HG02973 (cell line): ENCODE results near the gene ZMIZ1.

Experiments used
- ATAC-seq: cut with Tn5 transposase; IDR thresholded peaks from one replicate; pipeline ENCODE4 v1.9.1; 2021; ENCODE audit warnings: moderate library complexity; ENCODE audit not compliant: unreplicated experiment

ZMIZ1 gene

DNA sequence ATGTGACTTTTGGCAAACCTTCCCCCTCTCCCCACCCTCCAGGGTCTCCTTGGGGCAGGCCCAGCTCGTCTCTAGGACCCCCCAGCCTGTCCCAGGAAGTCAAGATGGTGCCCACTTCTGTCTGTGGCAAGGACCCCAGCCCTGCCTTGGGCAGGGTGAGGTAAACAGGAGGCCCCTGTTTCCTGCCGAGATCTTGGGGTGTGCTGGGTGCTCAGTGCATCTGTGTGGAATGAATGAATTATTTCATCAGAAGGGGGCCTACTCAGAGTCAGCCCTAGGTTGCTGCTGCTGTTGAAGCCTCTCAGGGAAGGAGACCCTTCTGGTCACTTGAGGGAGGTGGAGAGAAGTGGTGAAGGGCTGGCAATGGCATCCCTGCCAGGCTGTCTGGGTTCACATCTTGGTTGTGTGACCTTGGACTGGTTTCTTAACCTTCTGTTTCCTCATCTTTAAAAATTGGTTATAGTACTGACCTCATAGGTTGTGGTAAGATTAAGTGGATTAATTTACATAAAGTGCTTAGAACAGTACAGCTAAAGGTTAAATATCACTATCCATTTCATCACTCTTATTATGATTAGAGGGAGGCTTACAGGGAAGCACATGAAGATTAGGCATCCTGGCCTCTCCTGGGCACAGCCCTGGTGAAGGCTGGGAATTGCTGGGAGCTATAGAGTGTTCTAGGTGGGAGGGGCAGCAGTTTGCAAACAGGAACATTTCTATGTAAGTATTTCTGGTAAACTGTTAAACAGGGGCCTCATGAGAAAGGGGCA, 67.7 kb downstream of the ZMIZ1 start:
- ATAC-seq: no peak

GRCh38 chr10:79137300-79137756, 68.6 kb downstream of the ZMIZ1 start:
- peak; percentile 8 for ATAC-seq

- peak; percentile 60 for ATAC-seq
Observed at GRCh38 chr10:79137826-79138225, 69.1 kb downstream of the ZMIZ1 start.

GRCh38 chr10:79138449-79139123, 69.8 kb downstream of the ZMIZ1 start:
- ATAC-seq: no peak

DNA sequence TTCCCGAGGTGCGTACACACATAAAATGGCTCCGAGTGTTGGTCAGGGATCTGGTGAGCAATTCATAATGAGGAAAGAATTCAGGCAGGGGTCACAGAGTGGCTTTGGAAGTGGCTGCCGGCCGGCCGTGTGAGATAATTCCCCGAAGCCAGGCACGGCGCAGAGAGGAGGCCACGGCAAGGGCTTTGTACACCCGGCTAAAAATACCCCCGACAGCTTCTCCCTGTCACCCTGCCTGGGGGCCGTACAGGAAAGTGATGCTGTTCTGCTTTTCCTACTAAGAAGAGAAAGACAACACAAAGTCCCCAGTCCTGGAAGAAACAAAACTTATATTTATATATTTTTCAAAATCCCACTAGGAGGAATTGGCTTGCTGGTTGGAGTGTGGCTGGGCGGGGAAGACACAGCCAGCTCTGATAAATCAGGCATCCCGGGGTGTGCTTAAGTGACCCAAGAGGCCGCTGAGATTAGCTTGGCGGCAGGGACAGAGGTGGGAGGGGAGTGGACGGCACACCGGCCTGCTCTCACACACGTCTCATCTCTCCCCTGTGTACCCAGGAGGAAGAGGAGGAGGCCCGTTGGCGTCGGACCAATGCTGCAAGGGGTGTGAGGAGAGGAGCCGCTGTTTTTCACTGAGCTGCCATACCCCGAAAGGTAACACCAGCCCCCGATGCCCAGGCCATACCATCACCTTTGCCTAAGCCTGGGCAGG, 70.5 kb downstream of the ZMIZ1 start:
- no peak for ATAC-seq

DNA sequence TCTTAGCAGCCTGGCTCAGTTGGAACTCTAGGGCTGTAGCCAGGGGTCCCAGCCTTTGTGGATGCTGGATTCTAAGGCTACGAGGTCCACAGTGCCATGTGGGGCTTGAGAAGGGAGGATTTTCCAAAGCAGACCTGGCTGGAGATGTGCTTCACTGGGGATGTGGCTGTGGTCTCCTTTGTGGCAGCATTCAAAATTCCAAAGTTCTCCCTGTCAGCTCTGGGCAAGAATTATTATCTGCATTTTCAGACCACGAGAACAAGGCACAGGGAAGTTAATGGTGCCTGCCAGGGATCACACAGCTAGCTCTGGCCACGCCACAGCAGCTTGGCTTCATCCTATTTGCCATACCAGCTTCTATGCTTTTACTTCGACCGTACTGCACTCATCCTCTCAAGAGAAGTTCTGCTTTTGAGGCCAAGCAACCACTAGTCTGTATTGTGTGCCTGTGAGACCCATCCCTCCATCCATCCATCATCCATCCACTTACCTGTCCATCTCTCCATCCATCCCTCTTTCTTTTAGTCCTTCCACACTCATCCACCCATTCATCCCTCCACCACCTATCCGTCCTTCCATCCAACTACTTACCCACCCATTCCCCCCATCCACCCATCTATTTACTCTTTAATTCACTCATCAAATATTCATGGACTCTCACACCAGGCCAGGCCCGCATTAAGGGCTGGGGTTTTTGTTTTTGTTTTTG, 71.5 kb downstream of the ZMIZ1 start:
- no peak for ATAC-seq

DNA sequence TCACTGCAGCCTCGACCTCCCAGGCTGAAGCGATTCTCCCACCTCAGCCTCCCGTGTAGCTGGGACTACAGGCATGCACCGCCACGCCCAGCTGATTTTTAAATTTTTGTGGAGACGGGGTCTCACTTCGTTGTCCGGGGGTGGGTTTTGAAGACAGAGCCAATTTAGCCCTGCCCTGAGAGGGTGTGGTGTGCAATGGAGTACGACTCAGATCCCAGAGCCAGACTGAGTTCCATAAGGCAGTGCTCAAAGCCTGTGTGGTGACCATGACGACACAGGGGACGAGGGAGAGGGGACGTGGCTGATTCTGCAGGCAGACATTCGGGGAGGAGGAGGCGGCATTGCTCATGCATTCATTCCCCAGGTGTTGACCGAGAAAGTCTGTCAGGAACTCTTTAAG, 72.1 kb downstream of the ZMIZ1 start:
- no peak for ATAC-seq

DNA sequence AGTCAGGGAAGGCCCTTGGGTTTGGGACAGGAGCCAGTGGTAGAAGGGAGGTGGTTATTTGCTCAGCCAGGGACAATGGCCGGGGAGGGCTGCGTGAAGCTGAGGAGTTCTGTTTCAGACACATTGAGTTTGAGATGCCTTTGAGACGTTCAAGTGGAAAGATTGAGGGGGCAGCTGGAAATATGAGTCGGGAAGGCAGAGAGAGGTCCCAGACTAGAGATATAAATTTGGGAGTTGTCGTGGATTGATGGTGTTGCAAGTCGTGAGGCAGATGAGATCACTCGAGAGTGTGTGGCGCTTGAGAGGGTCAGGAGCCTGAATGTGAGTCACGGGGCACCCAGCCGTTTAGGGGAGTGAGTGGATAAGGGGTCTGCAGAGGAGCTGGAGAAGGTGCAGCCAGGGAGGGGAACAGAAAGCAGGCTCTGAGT, 73.3 kb downstream of the ZMIZ1 start:
- ATAC-seq: no peak

DNA sequence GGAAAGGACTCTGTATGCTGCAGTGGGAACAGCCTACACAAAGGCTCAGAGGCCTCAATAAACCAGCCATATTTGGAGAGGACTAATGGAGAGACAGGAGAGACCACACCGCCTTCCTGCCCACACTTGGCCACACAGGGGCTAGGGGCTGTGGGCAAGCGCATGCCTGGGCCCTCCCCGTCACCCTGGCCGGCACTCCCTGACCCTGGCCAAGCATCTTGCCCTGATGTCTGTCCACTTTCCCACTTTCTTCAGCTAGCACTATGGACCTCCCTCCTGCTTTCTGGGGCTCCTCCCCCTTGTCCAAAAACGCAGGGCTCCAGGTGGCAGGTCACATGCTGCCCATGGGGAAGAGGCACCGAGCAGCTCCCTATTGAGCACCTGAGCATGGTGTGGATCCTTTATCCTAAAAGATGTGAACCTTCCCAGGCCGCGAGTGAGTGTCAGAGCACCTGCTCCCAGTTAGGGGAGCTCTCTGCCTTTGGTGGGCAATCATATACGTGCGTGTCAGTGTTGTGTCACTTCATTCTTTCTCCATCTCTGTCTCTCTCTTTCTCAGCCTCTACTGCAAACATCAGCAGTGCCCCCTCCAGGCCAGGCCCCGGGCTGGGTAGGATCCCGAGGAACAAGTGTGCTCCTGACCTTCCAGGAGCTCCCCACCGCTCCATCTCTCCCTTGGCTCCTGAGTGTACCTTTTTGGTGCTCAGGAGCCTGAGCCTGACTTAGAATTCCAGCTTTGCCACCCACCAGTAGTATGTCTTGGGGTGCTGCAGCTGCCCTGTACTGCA, 74.0 kb downstream of the ZMIZ1 start:
- ATAC-seq: no peak

DNA sequence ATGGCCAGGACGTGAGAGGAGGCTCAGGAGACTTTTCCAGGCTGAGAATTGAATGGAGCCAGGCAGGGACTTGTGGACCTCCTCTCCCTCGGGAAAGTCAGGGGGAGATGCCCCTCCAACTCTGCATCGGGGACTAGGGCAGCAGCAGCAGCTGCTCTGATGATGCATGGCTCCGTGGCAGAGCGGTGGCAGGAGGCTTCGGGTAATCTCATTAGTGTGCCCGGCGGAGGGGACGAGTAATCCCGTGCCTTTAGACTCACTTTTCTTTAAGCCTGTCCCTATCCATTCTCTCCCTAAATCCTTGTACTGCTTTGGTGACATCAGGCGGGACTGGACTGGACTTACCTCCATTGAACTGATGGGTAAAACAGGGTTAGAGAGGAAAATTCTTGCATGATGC, 75.1 kb downstream of the ZMIZ1 start:
- no peak for ATAC-seq

GRCh38 chr10:79144351-79145173, 75.8 kb downstream of the ZMIZ1 start:
- ATAC-seq: no peak

DNA sequence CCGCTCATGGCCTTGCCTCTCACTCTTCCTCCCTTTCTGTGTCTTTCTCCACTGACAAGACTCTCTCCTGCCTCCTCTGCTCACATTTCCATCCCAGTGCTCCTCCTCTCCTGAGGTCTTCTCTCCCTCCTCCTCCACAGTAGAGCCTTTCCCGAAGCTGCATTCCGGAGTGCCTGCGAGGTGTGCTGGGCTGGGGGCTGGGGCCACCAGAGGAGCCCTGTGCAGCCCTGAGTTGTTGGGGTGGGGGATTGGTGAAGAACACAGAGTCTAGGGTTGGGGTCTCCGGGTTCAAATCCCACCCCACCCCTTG, 76.4 kb downstream of the ZMIZ1 start:
- ATAC-seq: no peak

DNA sequence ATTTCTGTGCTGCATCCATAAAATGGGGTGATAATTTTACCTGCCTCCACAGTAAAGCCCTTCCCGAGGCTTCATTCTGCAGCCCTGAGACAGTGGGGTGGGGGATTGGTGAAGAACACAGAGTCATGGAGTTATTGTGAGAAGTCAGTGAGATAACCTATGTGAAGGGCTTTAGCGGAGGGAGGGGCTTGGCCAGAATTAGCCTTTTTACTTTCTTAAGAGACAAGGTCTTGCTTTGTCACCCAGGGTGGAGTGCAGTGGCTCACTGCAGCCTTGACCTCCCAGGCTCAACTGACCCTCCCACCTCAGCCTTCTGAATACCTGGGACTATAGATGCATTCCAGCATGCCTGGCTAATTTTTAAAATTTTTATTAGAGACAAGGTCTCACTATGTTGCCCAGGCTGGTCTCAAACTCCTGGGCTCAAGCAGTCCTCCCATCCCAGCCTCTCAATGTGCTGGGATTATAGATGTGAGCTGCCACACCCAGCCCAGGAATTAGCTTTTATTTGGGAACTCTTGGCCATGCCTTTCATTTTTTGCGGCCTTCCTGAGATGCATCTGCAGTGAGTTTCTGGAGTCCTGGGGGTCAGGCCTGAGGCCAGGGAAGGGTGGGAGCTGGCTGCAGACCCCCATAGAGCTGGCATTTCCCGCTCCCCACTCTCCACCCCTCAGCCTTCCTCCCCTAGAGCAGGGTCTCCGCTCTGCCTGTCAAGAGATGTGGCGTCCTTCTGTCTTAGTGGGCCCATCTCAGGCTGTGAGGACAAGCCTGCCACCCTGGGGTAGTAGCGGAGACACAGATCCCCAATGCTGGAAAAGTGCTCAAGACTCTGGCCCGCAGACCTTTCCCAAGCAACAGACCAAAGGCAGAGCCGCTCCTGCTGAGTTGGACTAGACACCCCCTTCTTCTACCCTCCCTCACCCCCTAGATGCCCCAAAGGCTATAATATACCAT, 77.0 kb downstream of the ZMIZ1 start:
- no peak for ATAC-seq

- ATAC-seq: no peak
Observed at GRCh38 chr10:79146611-79147130, 77.9 kb downstream of the ZMIZ1 start.

DNA sequence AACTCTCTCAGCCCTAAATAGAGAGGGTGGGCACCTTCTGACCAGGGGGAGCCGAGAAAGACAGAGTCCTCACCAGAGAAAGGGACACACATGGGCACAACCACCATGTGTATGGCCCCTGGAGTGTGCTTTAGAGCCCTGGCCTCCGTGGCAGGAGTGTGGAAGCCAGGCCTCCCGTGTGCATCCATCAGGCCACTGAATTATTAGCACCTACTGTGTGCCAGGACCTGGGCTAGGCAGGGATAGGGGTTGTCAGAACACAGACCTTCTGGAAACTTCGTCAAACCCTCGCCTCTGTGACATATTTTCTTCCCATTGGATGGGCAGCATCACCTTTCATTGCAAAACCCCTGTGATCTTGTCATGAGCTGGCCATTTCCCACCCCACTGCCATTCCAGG, 78.5 kb downstream of the ZMIZ1 start:
- no peak for ATAC-seq

DNA sequence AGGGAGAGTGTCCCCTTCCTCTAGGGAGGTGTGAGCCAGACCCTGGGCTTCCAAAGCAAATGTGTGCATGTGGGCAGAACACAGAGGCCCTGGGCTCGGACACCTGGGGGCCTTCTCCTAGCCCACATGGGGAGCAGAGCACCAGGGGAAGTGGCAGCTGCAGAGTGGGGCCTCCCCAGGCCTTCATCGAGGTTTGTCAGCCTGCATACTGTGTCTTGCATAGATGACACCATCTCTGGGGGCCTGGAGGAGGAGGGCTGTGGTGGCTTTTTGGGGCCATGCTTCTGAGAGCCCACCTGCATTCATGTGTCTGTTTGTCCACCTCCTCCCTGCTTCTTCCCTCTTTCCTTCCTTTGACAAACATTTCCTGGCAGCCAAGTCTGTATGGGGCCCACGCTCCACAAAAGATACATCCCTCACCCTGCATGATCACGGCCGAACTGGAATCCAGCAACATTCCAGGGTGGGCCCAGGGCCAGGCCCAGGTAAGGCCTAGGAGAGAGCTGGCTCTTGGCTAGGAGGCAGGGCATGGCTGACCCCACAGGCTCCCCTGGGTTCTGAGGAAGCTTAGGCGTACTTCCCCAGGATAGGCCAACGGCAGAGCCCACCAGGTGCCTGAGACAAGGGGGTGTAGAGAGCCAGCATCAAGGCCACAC, 79.2 kb downstream of the ZMIZ1 start:
- no peak for ATAC-seq

DNA sequence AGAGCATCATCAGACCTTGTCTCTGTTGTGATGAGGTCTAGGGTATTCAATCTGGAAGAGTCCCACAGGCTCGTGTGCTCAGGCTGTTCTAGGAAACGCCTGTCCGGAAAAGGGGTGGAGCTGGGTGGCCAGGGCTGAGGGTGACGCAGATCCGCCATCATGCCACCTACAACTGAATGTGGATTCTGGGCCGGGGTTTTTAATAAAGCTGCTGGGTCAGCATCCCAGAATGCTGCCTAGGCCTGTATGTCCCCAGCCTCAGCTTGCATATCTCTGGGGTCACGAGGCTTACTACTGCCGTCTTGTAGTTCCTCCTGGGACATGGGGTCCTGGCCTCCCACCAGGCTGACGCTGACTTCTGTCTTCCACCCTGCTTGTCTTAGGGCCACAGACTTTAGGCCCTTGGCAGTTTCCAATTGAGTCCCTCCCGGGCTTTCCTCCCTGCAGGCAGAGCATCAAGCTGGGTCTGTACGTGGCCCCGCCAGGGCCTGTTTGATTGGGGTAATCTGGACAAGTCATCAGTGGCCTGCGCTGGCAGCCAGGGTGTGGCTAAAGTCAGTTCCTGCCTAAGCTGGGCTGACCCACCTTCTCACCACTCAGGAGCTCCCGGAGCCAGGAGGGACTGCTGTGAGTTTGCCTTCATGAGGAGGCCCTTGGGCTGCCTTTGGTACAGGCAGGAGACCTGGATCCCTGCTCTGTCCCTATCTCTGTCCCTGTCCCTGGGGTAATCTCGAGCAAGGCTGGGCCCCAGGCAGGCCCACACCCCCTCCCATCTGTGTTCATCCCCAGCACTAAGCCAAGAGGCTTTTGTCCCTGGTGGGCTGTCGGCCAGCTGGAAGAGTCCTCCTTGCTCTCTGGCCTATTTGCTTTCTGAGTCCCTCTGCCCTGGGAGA, 79.9 kb downstream of the ZMIZ1 start:
- ATAC-seq: no peak
